A549 (cell line): Measurements from ENCODE around the gene AP2B1. TPM values are rescaled to one million over a fixed set of nuclear protein-coding genes. Genes with fewer than 3 reads are reported as not detected.
A peak's percentile ranks its signal among the peaks of the same experiment; 100 is the strongest.

Experiments used
- ATAC-seq, 2 experiments: fragments of 200-7000 bp in 1 of 2; fragments of >200 bp in 1 of 2; cut with Nextera tagmentation in 1 of 2; cut with Tn5 transposase in 1 of 2; 3 replicates each; pipeline versions ENCODE4 v1.8.0 to v1.9.1; 2018 to 2020; ENCODE audit warnings: mild to moderate bottlenecking in 1 of 2, moderate library complexity in 1 of 2
- CTCF ChIA-PET: fragments of 300-600 bp; sonication (Branson Sonifier 250); formaldehyde crosslinking; extraction: SDS; loops from one replicate; lab custom pipeline; 2021; ENCODE audit warnings: antibody characterized with exemption, inconsistent platforms; lab: Yijun Ruan, JAX
- POLR2A ChIA-PET: fragments of 350-600 bp; formaldehyde crosslinking; extraction: SDS; loops from one replicate; lab custom pipeline; 2021; ENCODE audit warnings: antibody characterized with exemption, inconsistent platforms; lab: Yijun Ruan, JAX
- DNase-seq, 2 experiments: peaks; one replicate each; pipeline versions ENCODE4 v3.0.0 to v3.0.0-alpha.2; 2011 to 2016; ENCODE audit warnings: low read depth in 1 of 2, low spot score in 1 of 2
- FAIRE-seq: peaks from 2 replicates; lab custom pipeline; 2011; peaks lifted over from hg19 to GRCh38; lab: Jason Lieb, UNC
- H3K27ac ChIP-seq, 2 experiments: fragments of >200 bp; sonication (Bioruptor Twin); formaldehyde crosslinking; 3 replicates each; pipeline ENCODE4 v1.5.1; 2016 to 2017
- H3K4me1 ChIP-seq: fragments of >200 bp; sonication (Bioruptor Twin); formaldehyde crosslinking; 3 replicates; pipeline ENCODE4 v1.6.1; 2016
- H3K4me2 ChIP-seq: fragments of >200 bp; sonication (Bioruptor Twin); formaldehyde crosslinking; 3 replicates; pipeline ENCODE4 v1.6.1; 2016
- H3K4me3 ChIP-seq: fragments of >200 bp; sonication (Bioruptor Twin); formaldehyde crosslinking; 3 replicates; pipeline ENCODE4 v1.5.1; 2016
- H3K9me3 ChIP-seq: fragments of >200 bp; sonication (Bioruptor Twin); formaldehyde crosslinking; 3 replicates; pipeline ENCODE4 v1.6.1; 2016
- ATOH8 ChIP-seq: fragments of 250-450 bp; sonication (Bioruptor Pico); IDR thresholded peaks from 2 replicates; pipeline ENCODE4 v1.5.0; 2020; ENCODE audit warnings: low read depth, mild to moderate bottlenecking, moderate library complexity
- BCL3 ChIP-seq: fragments of >200 bp; sonication (Bioruptor Twin); formaldehyde crosslinking; IDR thresholded peaks from 3 replicates; pipeline ENCODE4 v1.6.1; 2016
- BHLHE40 ChIP-seq: IDR thresholded peaks from 2 replicates; pipeline ENCODE4 v1.6.1; 2012; ENCODE audit warnings: low read depth, low read length, inconsistent platforms
- E2F6 ChIP-seq: IDR thresholded peaks from 2 replicates; pipeline ENCODE4 v1.6.1; 2012; ENCODE audit warnings: low read depth, borderline replicate concordance
- EHF ChIP-seq: fragments of 250-450 bp; sonication (Bioruptor Pico); IDR thresholded peaks from 2 replicates; pipeline ENCODE4 v1.5.0; 2020; ENCODE audit warnings: mild to moderate bottlenecking
- EHMT2 ChIP-seq: fragments of 200-600 bp; sonication (generic); IDR thresholded peaks from 2 replicates; pipeline ENCODE4 v1.6.1; 2016; ENCODE audit warnings: antibody characterized with exemption, low read depth, mild to moderate bottlenecking, moderate library complexity
- FOSL2 ChIP-seq, 2 experiments: fragments of 450-650 bp in 1 of 2; fragments of >200 bp in 1 of 2; sonication (Bioruptor Twin) in 1 of 2; formaldehyde crosslinking; IDR thresholded peaks; 2 replicates each; pipeline versions ENCODE4 v1.5.0 to v1.6.1; 2016 to 2020; ENCODE audit warnings: mild to moderate bottlenecking in 1 of 2, moderate library complexity in 1 of 2
- GATA3 ChIP-seq: IDR thresholded peaks from 2 replicates; pipeline ENCODE4 v1.6.1; 2012; ENCODE audit warnings: borderline replicate concordance
- HMGXB4 ChIP-seq: fragments of 250-450 bp; sonication (Bioruptor Pico); IDR thresholded peaks from 2 replicates; pipeline ENCODE4 v1.5.0; 2021; ENCODE audit warnings: mild to moderate bottlenecking, moderate library complexity, borderline replicate concordance
- HOXB5 ChIP-seq: fragments of 250-450 bp; sonication (Bioruptor Pico); IDR thresholded peaks from 2 replicates; pipeline ENCODE4 v1.5.0; 2020; ENCODE audit warnings: mild to moderate bottlenecking, moderate library complexity
- JUN ChIP-seq, 2 experiments: fragments of >200 bp; sonication (Bioruptor Twin); formaldehyde crosslinking; IDR thresholded peaks; 2 replicates in 1 of 2; 3 replicates in 1 of 2; pipeline ENCODE4 v1.6.1; 2016 to 2017
- NFE2L2 ChIP-seq: fragments of 150-350 bp; conservative IDR thresholded peaks from 2 replicates; pipeline ENCODE4 v1.6.1; 2014; ENCODE audit warnings: low read length
- PBX3 ChIP-seq: IDR thresholded peaks from 2 replicates; pipeline ENCODE4 v1.6.1; 2012
- RNF2 ChIP-seq: fragments of 200-600 bp; sonication (generic); IDR thresholded peaks from 2 replicates; pipeline ENCODE4 v1.6.1; 2016; ENCODE audit warnings: low read depth, mild to moderate bottlenecking, antibody characterized with exemption, moderate library complexity, borderline replicate concordance
- TFCP2L1 ChIP-seq: fragments of 250-450 bp; sonication (Bioruptor Pico); IDR thresholded peaks from 2 replicates; pipeline ENCODE4 v1.5.0; 2021; ENCODE audit warnings: mild to moderate bottlenecking
- TP53 ChIP-seq: fragments of 250-450 bp; sonication (Bioruptor Pico); IDR thresholded peaks from 2 replicates; pipeline ENCODE4 v1.5.0; 2021; ENCODE audit warnings: mild to moderate bottlenecking, moderate library complexity
- ZFP36 ChIP-seq: fragments of 450-650 bp; IDR thresholded peaks from 2 replicates; pipeline ENCODE4 v1.6.1; 2014; ENCODE audit warnings: borderline replicate concordance; ENCODE audit not compliant: partially characterized antibody
- ZSCAN20 ChIP-seq: fragments of 250-450 bp; sonication (Bioruptor Pico); IDR thresholded peaks from 2 replicates; pipeline ENCODE4 v1.8.0; 2022; ENCODE audit warnings: mild to moderate bottlenecking, moderate library complexity
- WGBS: methylation state at CpG from one replicate; pipeline ENCODE4 v1.1.6; 2017; ENCODE audit errors: missing lambda C conversion rate; 5-methylcytosine and 5-hydroxymethylcytosine counted together
- polyA plus RNA-seq, 4 experiments: library from polyadenylated mRNA; depleted of rRNA in 3 of 4; stranded (reverse); fragments of >200 nt; fragmentation: RNase III in 1 of 4; extraction: RNeasy Plus Mini Kit Qiagen cat#74134 plus additional on column Dnase treatment in 1 of 4; gene quantifications; 2 replicates in 3 of 4; 3 replicates in 1 of 4; pipeline ENCODE4 v1.2.3, GENCODE V29; 2011 to 2017

AP2B1 gene
- polyA plus RNA-seq, 2 of the 4 experiments (the other 2 are of a cell fraction) = 110 to 278 TPM

GRCh38 chr17:35545150-35545549 is 42.0 kb upstream of the AP2B1 start:
- ChIA-PET POLR2A (no interaction called here), CTCF (interaction anchor here (1.1 to 15.4 kb wide), 4 partner anchors 12 to 376 kb away, joined by 3 to 308 read pairs (median 22); no protein-coding TSS in a partner anchor)
- H3K27ac ChIP-seq = no peak overlapping the region
- no peaks in the 10 kb centered on the region for H3K9me3 ChIP-seq
- FAIRE-seq (no peak), ATAC-seq (no peak), DNase-seq (no peak)
- no peak overlapping the region for H3K4me2 ChIP-seq
- no peaks in the 10 kb centered on the region for H3K4me1 ChIP-seq
- TF ChIP-seq FOSL2 (IDR thresholded peaks at IDR 0.05) (no peak), FOSL2 (CRISPR knock-in tag; IDR thresholded peaks at IDR 0.05) (0 out of 2 replicates have a peak, but pooled peaks have one; percentile 20), GATA3 (no peak), HMGXB4 (CRISPR knock-in tag) (no peak), TFCP2L1 (CRISPR knock-in tag) (no peak), TP53 (CRISPR knock-in tag) (no peak)
- H3K4me3 ChIP-seq = no peak overlapping the region
- 20% methylated on average over 1 of the region's 1 CpG for WGBS

GRCh38 chr17:35546487-35546886 is 40.6 kb upstream of the AP2B1 start:
- ChIA-PET CTCF (interaction anchor here (1.2 to 7.1 kb wide), 3 partner anchors 13 to 234 kb away, joined by 3 to 37 read pairs (median 6); no protein-coding TSS in a partner anchor), POLR2A (no interaction called here)
- no peak overlapping the region for H3K27ac ChIP-seq
- no peaks in the 10 kb centered on the region for H3K9me3 ChIP-seq
- no peak for ATAC-seq
- no peak overlapping the region for H3K4me2 ChIP-seq
- H3K4me3 ChIP-seq = no peak overlapping the region
- TF ChIP-seq E2F6 (no peak), PBX3 (no peak), RNF2 (no peak), ZSCAN20 (CRISPR knock-in tag) (no peak), TFCP2L1 (CRISPR knock-in tag) (no peak), BHLHE40 (no peak), ZFP36 (no peak), BCL3 (no peak), NFE2L2 (no peak), HOXB5 (CRISPR knock-in tag) (no peak), ATOH8 (CRISPR knock-in tag) (no peak), EHF (CRISPR knock-in tag) (no peak), JUN (IDR thresholded peaks at IDR 0.05) (no peak), EHMT2 (no peak)
- no peak for FAIRE-seq
- DNase-seq = no peak
- WGBS = 9% methylated on average over 1 of the region's 1 CpG
- H3K4me1 ChIP-seq = no peaks in the 10 kb centered on the region
